ENCODE measurements around the gene APBA1.

Gene APBA1

GRCh38 chr9:69458176-69458575 is 214.0 kb downstream of the APBA1 start:
- no peak for TF ChIP-seq TAF1 (IDR thresholded peaks at IDR 0.05; ENCODE audit: borderline replicate concordance, insufficient read depth, low read length)
- TF ChIP-seq POLR2AphosphoS5 (IDR thresholded peaks at IDR 0.05; ENCODE audit: low read depth, low read length): no peak
- no peak for TF ChIP-seq SIN3A (IDR thresholded peaks at IDR 0.05; ENCODE audit: borderline replicate concordance, insufficient read depth, low read length)
- TF ChIP-seq, protein P1, sequence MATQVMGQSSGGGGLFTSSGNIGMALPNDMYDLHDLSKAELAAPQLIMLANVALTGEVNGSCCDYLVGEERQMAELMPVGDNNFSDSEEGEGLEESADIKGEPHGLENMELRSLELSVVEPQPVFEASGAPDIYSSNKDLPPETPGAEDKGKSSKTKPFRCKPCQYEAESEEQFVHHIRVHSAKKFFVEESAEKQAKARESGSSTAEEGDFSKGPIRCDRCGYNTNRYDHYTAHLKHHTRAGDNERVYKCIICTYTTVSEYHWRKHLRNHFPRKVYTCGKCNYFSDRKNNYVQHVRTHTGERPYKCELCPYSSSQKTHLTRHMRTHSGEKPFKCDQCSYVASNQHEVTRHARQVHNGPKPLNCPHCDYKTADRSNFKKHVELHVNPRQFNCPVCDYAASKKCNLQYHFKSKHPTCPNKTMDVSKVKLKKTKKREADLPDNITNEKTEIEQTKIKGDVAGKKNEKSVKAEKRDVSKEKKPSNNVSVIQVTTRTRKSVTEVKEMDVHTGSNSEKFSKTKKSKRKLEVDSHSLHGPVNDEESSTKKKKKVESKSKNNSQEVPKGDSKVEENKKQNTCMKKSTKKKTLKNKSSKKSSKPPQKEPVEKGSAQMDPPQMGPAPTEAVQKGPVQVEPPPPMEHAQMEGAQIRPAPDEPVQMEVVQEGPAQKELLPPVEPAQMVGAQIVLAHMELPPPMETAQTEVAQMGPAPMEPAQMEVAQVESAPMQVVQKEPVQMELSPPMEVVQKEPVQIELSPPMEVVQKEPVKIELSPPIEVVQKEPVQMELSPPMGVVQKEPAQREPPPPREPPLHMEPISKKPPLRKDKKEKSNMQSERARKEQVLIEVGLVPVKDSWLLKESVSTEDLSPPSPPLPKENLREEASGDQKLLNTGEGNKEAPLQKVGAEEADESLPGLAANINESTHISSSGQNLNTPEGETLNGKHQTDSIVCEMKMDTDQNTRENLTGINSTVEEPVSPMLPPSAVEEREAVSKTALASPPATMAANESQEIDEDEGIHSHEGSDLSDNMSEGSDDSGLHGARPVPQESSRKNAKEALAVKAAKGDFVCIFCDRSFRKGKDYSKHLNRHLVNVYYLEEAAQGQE (IDR thresholded peaks at IDR 0.05; ENCODE audit: insufficient read depth in 1 of 2, low read depth in 2 of 2, low read length in 2 of 2): no peak
- TF ChIP-seq FOXP2 (optimal IDR thresholded peaks at IDR 0.05; ENCODE audit: borderline replicate concordance, extremely low read depth, extremely low read length, insufficient read depth): no peak

GRCh38 chr9:69456201-69456600 is 216.0 kb downstream of the APBA1 start:
- TF ChIP-seq TAF1 (IDR thresholded peaks at IDR 0.05; ENCODE audit: borderline replicate concordance, insufficient read depth, low read length): no peak

DNA sequence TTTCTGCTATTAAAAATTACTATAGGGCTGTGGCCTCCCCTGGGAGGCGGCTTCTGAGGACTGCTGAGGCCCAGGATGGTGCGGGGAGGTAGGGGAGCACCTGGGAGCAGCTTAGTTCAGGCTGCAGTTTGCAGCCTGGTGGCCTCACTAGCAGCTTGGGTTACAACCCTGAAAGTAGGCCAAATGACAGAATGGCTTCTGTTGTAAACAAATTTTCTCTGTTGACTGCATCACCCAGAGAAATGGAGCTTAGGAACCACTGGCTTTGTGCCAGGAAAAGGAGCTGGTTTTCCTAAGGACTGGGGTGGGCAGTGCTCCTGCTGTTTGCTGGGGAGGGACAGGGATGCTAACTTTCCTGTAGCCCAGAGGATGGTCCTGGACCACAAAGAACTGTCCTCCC is 216.9 kb downstream of the APBA1 start:
- TF ChIP-seq FOXP2 (optimal IDR thresholded peaks at IDR 0.05; ENCODE audit: borderline replicate concordance, extremely low read depth, extremely low read length, insufficient read depth): no peak
- no peak for TF ChIP-seq SIN3A (IDR thresholded peaks at IDR 0.05; ENCODE audit: borderline replicate concordance, insufficient read depth, low read length)
- TF ChIP-seq, protein P1 (IDR thresholded peaks at IDR 0.05; ENCODE audit: insufficient read depth in 1 of 2, low read depth in 2 of 2, low read length in 2 of 2): no peak
- TF ChIP-seq POLR2AphosphoS5 (IDR thresholded peaks at IDR 0.05; ENCODE audit: low read depth, low read length): no peak
- TF ChIP-seq TAF1 (IDR thresholded peaks at IDR 0.05; ENCODE audit: borderline replicate concordance, insufficient read depth, low read length): no peak

DNA sequence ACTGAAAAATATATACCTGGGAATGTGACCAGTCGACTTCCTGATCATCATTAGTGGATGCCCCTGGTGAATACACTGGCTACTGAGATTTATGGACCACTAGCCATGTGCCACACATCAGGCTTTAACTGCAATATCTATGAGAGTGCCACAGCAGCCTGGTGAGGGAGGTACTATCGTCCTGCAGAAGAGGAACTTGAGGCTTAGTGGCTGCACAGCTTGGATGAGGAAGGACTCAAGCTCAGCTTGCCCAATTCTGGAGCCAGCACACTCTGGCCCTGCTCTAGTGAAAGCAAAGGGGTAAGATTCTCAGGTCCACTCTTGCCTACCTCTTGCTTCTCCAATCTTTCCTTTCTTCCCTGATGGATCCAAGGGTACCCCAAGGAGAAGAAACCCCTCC is 217.8 kb downstream of the APBA1 start:
- no peak for TF ChIP-seq TAF1 (IDR thresholded peaks at IDR 0.05; ENCODE audit: borderline replicate concordance, insufficient read depth, low read length)
- no peak for TF ChIP-seq SIN3A (IDR thresholded peaks at IDR 0.05; ENCODE audit: borderline replicate concordance, insufficient read depth, low read length)
- no peak for TF ChIP-seq FOXP2 (optimal IDR thresholded peaks at IDR 0.05; ENCODE audit: borderline replicate concordance, extremely low read depth, extremely low read length, insufficient read depth)
- no peak for TF ChIP-seq POLR2AphosphoS5 (IDR thresholded peaks at IDR 0.05; ENCODE audit: low read depth, low read length)
- TF ChIP-seq, protein P1 (IDR thresholded peaks at IDR 0.05; ENCODE audit: insufficient read depth in 1 of 2, low read depth in 2 of 2, low read length in 2 of 2): no peak

- TF ChIP-seq SIN3A (IDR thresholded peaks at IDR 0.05; ENCODE audit: borderline replicate concordance, insufficient read depth, low read length) (no peak), POLR2AphosphoS5 (IDR thresholded peaks at IDR 0.05; ENCODE audit: low read depth, low read length) (no peak), TAF1 (IDR thresholded peaks at IDR 0.05; ENCODE audit: borderline replicate concordance, insufficient read depth, low read length) (no peak), FOXP2 (optimal IDR thresholded peaks at IDR 0.05; ENCODE audit: borderline replicate concordance, extremely low read depth, extremely low read length, insufficient read depth) (no peak)
- TF ChIP-seq, protein P1 (IDR thresholded peaks at IDR 0.05; ENCODE audit: insufficient read depth in 1 of 2, low read depth in 2 of 2, low read length in 2 of 2): no peak
Measured at GRCh38 chr9:69453746-69454145, 218.4 kb downstream of the APBA1 start.

Data from PFSK-1 (cell line).